ENCODE data around the gene COL23A1.

Gene COL23A1

DNA sequence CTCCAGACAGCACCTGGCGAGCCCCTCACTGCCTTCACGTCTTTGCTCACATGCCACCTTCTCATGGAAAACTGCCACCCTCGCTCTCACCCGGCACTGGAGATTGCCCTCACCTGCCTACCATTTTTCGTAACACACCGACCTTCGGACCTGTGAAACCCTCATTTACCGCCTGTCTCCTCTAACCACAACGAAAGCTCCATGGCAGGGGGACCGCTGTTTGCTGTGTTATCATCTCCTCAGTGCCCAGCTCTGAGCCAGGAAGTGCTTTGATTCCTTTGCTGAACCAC, 248.4 kb downstream of the COL23A1 start:
- in situ Hi-C loops (cut with MboI; ENCODE audit: low sequenced_read_pairs, unreplicated experiment): no loop called here
- DNase-seq (ENCODE audit: low spot score): no peak
- TF ChIP-seq CTCF (IDR thresholded peaks at IDR 0.05; ENCODE audit: borderline replicate concordance, control extremely low read depth, extremely low read depth, insufficient read depth, missing control alignments): no peak

GRCh38 chr5:178341091-178341850, 248.9 kb downstream of the COL23A1 start:
- in situ Hi-C loops (cut with MboI; ENCODE audit: low sequenced_read_pairs, unreplicated experiment): no loop called here
- TF ChIP-seq CTCF (IDR thresholded peaks at IDR 0.05; ENCODE audit: borderline replicate concordance, control extremely low read depth, extremely low read depth, insufficient read depth, missing control alignments): no peak
- no peak for DNase-seq (ENCODE audit: low spot score)

DNA sequence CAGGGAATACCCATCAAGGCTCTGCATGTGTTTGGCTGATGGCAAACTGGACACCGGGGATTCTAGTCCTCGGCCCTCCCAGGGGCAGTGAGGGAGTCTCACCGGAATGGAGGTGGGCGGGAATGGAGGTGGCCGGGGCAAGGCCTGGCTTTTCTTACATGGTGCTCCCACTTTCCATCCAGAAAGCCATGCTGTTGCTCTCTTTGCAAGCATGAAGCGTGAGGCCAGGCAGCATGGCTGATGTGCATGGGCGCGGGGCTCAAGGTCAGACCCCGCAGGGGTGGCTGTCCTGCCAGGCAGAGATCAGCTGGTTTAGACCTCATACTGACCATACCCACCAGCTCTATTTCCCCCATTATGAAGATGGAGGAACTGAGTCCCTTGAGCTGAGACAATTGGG, 249.6 kb downstream of the COL23A1 start:
- no peak for TF ChIP-seq CTCF (IDR thresholded peaks at IDR 0.05; ENCODE audit: borderline replicate concordance, control extremely low read depth, extremely low read depth, insufficient read depth, missing control alignments)
- in situ Hi-C loops (cut with MboI; ENCODE audit: low sequenced_read_pairs, unreplicated experiment): no loop called here
- DNase-seq (ENCODE audit: low spot score): no peak

GRCh38 chr5:178340187-178340586, 250.0 kb downstream of the COL23A1 start:
- DNase-seq (ENCODE audit: low spot score): no peak
- in situ Hi-C loops (cut with MboI; ENCODE audit: low sequenced_read_pairs, unreplicated experiment): no loop called here
- TF ChIP-seq CTCF (IDR thresholded peaks at IDR 0.05; ENCODE audit: borderline replicate concordance, control extremely low read depth, extremely low read depth, insufficient read depth, missing control alignments): no peak

GRCh38 chr5:178339272-178339671, 250.9 kb downstream of the COL23A1 start:
- in situ Hi-C loops (cut with MboI; ENCODE audit: low sequenced_read_pairs, unreplicated experiment): no loop called here
- no peak for DNase-seq (ENCODE audit: low spot score)
- no peak for TF ChIP-seq CTCF (IDR thresholded peaks at IDR 0.05; ENCODE audit: borderline replicate concordance, control extremely low read depth, extremely low read depth, insufficient read depth, missing control alignments)

DNA sequence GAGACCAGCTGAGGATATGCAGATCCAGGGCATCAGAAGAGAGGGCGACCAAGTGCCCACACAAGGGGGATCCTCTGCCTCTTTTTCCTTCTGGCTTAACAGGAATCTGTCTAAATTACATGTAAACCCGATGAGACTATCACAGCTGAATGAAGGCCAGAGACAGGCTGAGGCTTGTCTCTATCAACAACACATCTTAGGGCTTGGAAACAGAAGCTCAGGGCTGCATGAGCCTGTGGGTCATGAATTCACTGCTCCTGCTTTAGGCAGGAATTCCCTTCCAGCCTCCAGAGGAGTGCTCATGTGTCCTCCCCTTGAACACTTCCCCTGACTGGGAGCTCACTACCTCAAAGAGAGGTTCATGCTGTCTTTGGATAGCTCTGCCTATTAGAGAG, 251.4 kb downstream of the COL23A1 start:
- no peak for TF ChIP-seq CTCF (IDR thresholded peaks at IDR 0.05; ENCODE audit: borderline replicate concordance, control extremely low read depth, extremely low read depth, insufficient read depth, missing control alignments)
- in situ Hi-C loops (cut with MboI; ENCODE audit: low sequenced_read_pairs, unreplicated experiment): no loop called here
- no peak for DNase-seq (ENCODE audit: low spot score)
